Fibroblast of lung (primary cell): ENCODE data around the gene COMTD1.

ENCODE experiments used
- EZH2 ChIP-seq: IDR thresholded peaks from 2 replicates; pipeline ENCODE4 v1.5.1; 2012; ENCODE audit warnings: low read length, control low read depth, mild to moderate bottlenecking; ENCODE audit errors: missing control alignments
- TF ChIP-seq, protein P1 (sequence below), 2 donors: IDR thresholded peaks in 1 of 2; conservative IDR thresholded peaks in 1 of 2; 1 replicate in 1 of 2; 2 replicates in 1 of 2; pipeline ENCODE4 v1.5.1; 2011 to 2012; ENCODE audit warnings: low read length in 2 of 2, control low read depth in 1 of 2, inconsistent platforms in 1 of 2, low read depth in 1 of 2, mild to moderate bottlenecking in 1 of 2

DNA sequence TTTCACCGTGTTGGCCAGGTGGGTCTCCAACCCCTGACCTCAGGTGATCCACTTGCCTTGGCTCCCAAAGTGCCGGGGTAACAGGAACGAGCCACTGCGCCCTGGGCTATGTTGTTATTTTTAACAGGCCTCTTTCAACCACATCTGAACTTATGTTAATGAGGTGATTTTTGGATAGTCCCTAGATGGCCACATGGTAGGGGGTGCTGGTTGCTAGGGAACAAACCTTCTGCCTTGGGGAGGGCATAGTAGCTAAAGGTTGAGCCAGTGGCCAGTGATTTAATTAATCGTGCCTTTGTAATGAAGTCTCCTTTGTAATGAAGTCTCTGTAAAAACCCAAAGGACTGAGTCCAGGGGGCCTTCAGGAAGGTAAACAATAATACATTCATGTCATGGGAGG, 9.1 kb downstream of the COMTD1 start:
- TF ChIP-seq, protein P1, sequence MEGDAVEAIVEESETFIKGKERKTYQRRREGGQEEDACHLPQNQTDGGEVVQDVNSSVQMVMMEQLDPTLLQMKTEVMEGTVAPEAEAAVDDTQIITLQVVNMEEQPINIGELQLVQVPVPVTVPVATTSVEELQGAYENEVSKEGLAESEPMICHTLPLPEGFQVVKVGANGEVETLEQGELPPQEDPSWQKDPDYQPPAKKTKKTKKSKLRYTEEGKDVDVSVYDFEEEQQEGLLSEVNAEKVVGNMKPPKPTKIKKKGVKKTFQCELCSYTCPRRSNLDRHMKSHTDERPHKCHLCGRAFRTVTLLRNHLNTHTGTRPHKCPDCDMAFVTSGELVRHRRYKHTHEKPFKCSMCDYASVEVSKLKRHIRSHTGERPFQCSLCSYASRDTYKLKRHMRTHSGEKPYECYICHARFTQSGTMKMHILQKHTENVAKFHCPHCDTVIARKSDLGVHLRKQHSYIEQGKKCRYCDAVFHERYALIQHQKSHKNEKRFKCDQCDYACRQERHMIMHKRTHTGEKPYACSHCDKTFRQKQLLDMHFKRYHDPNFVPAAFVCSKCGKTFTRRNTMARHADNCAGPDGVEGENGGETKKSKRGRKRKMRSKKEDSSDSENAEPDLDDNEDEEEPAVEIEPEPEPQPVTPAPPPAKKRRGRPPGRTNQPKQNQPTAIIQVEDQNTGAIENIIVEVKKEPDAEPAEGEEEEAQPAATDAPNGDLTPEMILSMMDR (conservative IDR thresholded peaks at IDR 0.05 in 1 of 2, IDR thresholded peaks at IDR 0.05 in 1 of 2; ENCODE audit: low read depth in 1 of 2, low read length in 2 of 2): no peak
- no peak for TF ChIP-seq EZH2
